Parathyroid adenoma (tissue), 2 donors: ENCODE measurements around the gene TIMM23.
"Not testable (repeated sequence)": the region's sequence is repeated elsewhere in the genome, so short reads cannot be mapped to it uniquely, and the experiment has no call there.

ENCODE experiments used
- H2AFZ ChIP-seq: fragments of 300-600 bp; sonication (generic); one replicate; pipeline ENCODE4 v1.7.0; 2017; ENCODE audit warnings: antibody characterized with exemption, mild to moderate bottlenecking
- H3K27ac ChIP-seq: fragments of 300-600 bp; sonication (generic); one replicate; pipeline ENCODE4 v1.7.0; 2017
- H3K27me3 ChIP-seq: fragments of 300-600 bp; sonication (generic); one replicate; pipeline ENCODE4 v1.7.0; 2017; ENCODE audit warnings: low read length; ENCODE audit not compliant: control insufficient read depth, insufficient read depth
- H3K36me3 ChIP-seq: fragments of 300-600 bp; sonication (generic); one replicate; pipeline ENCODE4 v1.7.0; 2017; ENCODE audit warnings: low read length; ENCODE audit not compliant: control insufficient read depth, insufficient read depth
- H3K4me1 ChIP-seq: fragments of 300-600 bp; sonication (generic); one replicate; pipeline ENCODE4 v1.7.0; 2017; ENCODE audit warnings: control low read depth
- H3K4me2 ChIP-seq: fragments of 300-600 bp; sonication (generic); one replicate; pipeline ENCODE4 v1.7.0; 2017; ENCODE audit warnings: low read length
- H3K4me3 ChIP-seq: fragments of 300-600 bp; sonication (generic); one replicate; pipeline ENCODE4 v1.7.0; 2017; ENCODE audit warnings: low read depth, low read length
- H3K79me2 ChIP-seq: fragments of 300-600 bp; sonication (generic); one replicate; pipeline ENCODE4 v1.7.0; 2017; ENCODE audit warnings: control low read depth
- H3K9ac ChIP-seq: fragments of 300-600 bp; sonication (generic); one replicate; pipeline ENCODE4 v1.7.0; 2017; ENCODE audit warnings: mild to moderate bottlenecking
- H3K9me3 ChIP-seq: fragments of 300-600 bp; sonication (generic); one replicate; pipeline ENCODE4 v1.7.0; 2017; ENCODE audit warnings: low read length; ENCODE audit not compliant: control insufficient read depth
- CTCF ChIP-seq: fragments of 300-600 bp; sonication (generic); IDR thresholded peaks from one replicate; pipeline ENCODE4 v1.7.0; 2017; ENCODE audit warnings: antibody characterized with exemption, mild to moderate bottlenecking
- donor health status: primary hyperparathyroidism.

Gene TIMM23

GRCh38 chr10:46000538-46000937 is 28.2 kb downstream of the TIMM23 start:
- no peak overlapping the region for H3K9ac ChIP-seq
- peaks cover 14% of the 10 kb centered on the region for H3K79me2 ChIP-seq
- H3K36me3 ChIP-seq = no peaks in the 10 kb centered on the region
- no peak for TF ChIP-seq CTCF
- no peak overlapping the region for H2AFZ ChIP-seq
- H3K4me2 ChIP-seq = no peak overlapping the region
- H3K4me1 ChIP-seq = no peaks in the 10 kb centered on the region
- no peak overlapping the region for H3K27ac ChIP-seq
- H3K4me3 ChIP-seq = no peak overlapping the region
- H3K9me3 ChIP-seq = no peaks in the 10 kb centered on the region
- no peaks in the 10 kb centered on the region for H3K27me3 ChIP-seq

GRCh38 chr10:46001187-46001756 is 29.0 kb downstream of the TIMM23 start:
- no peak for TF ChIP-seq CTCF
- H3K36me3 ChIP-seq = no peaks in the 10 kb centered on the region

GRCh38 chr10:46002189-46002687 is 29.9 kb downstream of the TIMM23 start:
- not testable (repeated sequence) for H3K9me3 ChIP-seq, H3K36me3 ChIP-seq, H3K9ac ChIP-seq, H3K4me1 ChIP-seq, H2AFZ ChIP-seq, H3K4me3 ChIP-seq, H3K27ac ChIP-seq, H3K27me3 ChIP-seq, H3K79me2 ChIP-seq, H3K4me2 ChIP-seq

More at GRCh38 chr10:46001187-46001756, 29.0 kb downstream of the TIMM23 start:
- Histone ChIP-seq H2AFZ (no peak overlapping the region), H3K9me3 (no peaks in the 10 kb centered on the region), H3K27ac (no peak overlapping the region), H3K9ac (no peak overlapping the region), H3K4me3 (no peak overlapping the region), H3K4me2 (no peak overlapping the region), H3K27me3 (no peaks in the 10 kb centered on the region), H3K79me2 (peaks cover 12% of the 10 kb centered on the region), H3K4me1 (no peaks in the 10 kb centered on the region)

DNA sequence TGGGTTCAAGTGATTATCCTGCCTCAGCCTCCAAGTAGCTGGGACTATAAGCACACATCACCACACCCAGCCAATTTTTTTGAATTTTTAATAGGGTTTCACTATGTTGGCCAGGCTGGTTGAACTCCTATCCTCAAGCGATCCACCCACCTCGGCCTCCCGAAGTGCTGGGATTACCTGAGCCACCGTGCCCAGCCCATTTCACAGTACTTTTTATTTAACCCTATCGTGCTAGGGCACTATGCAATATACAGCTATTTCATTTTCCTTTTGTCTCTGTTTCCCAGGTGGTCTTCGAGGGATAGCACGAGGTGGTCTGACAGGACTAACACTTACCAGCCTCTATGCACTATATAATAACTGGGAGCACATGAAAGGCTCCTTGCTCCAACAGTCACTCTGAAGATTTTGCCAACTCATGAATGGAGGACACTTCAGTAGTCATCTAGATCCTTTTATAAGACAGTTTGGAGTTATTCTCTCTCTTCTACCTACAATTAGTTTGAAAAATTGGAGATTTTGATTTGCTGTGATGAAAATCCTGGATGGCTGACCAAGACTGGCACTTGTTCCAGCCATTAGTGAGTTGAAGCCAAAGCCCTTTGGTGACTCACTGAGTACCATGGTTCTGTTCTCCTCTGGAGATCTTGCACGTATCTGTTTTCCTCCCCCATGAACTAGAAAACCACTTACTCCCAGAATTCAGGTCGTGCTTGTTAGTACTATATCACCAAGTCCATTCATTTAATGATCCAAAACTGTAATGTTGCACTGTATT is 30.8 kb downstream of the TIMM23 start:
- H3K9me3 ChIP-seq = no peaks in the 10 kb centered on the region

More for the DNA sequence above, 30.8 kb downstream of the TIMM23 start:
- Histone ChIP-seq H3K4me2 (no peak overlapping the region), H3K9ac (no peak overlapping the region), H3K4me3 (no peak overlapping the region), H3K27me3 (no peaks in the 10 kb centered on the region), H3K79me2 (peaks cover 5% of the 10 kb centered on the region), H3K36me3 (no peaks in the 10 kb centered on the region), H3K4me1 (peaks cover 5% of the 10 kb centered on the region), H3K27ac (no peak overlapping the region), H2AFZ (no peak overlapping the region)
- no peak for TF ChIP-seq CTCF
